Upper lobe of left lung (tissue), 6 donors: ENCODE results near the gene MYBPH. TPM values are rescaled to one million over a fixed set of nuclear protein-coding genes. Genes with fewer than 3 reads are reported as not detected.

ENCODE experiments used
- ATAC-seq, 2 donors: fragments of 200-7000 bp; cut with Tn5 transposase; one replicate each; pipeline ENCODE4 v1.9.1; 2022; ENCODE audit warnings: mild to moderate bottlenecking in 2 of 2, moderate library complexity in 2 of 2; ENCODE audit not compliant: low FRiP score in 2 of 2
- DNase-seq, 2 donors: peaks; one replicate each; pipeline ENCODE4 v3.0.0-alpha.2; 2019 to 2020
- H3K27ac ChIP-seq, 4 donors: fragments of 200-600 bp; sonication (generic); one replicate each; pipeline ENCODE4 v1.5.1; 2016 to 2019
- H3K27me3 ChIP-seq, 4 donors: fragments of 200-600 bp; sonication (generic); one replicate each; pipeline ENCODE4 v1.5.1; 2017 to 2019
- H3K36me3 ChIP-seq, 4 donors: fragments of 200-600 bp; sonication (generic); one replicate each; pipeline ENCODE4 v1.5.1; 2016 to 2019
- H3K4me1 ChIP-seq, 4 donors: fragments of 200-600 bp; sonication (generic); one replicate each; pipeline ENCODE4 v1.5.1; 2018 to 2019
- H3K4me3 ChIP-seq, 4 donors: fragments of 200-600 bp; sonication (generic); one replicate each; pipeline ENCODE4 v1.5.1; 2017 to 2019; ENCODE audit warnings: mild to moderate bottlenecking in 2 of 4, moderate library complexity in 1 of 4
- H3K9me3 ChIP-seq, 4 donors: fragments of 200-600 bp; sonication (generic); one replicate each; pipeline ENCODE4 v1.5.1; 2018 to 2019
- CTCF ChIP-seq, 6 experiments: fragments of 450-650 bp in 4 of 6; fragments of 200-600 bp in 2 of 6; sonication (generic) in 2 of 6; IDR thresholded peaks; one replicate each; pipeline ENCODE4 v1.5.1; 2016 to 2019; ENCODE audit warnings: antibody characterized with exemption in 6 of 6
- EP300 ChIP-seq, 4 donors: sonication (generic); formaldehyde crosslinking; IDR thresholded peaks; one replicate each; pipeline ENCODE4 v1.5.1; 2017; ENCODE audit warnings: antibody characterized with exemption in 4 of 4, control low read depth in 2 of 4
- POLR2A ChIP-seq, 4 donors: fragments of 450-650 bp; IDR thresholded peaks; one replicate each; pipeline ENCODE4 v1.5.1; 2016 to 2017; ENCODE audit warnings: antibody characterized with exemption in 4 of 4, mild to moderate bottlenecking in 2 of 4
- POLR2AphosphoS5 ChIP-seq, 2 donors: sonication (generic); formaldehyde crosslinking; IDR thresholded peaks; one replicate each; pipeline ENCODE4 v1.5.1; 2017; ENCODE audit warnings: antibody characterized with exemption in 2 of 2
- WGBS, 2 donors: methylation state at CpG; one replicate each; pipeline ENCODE4 v1.1.5; 2017 to 2018; 5-methylcytosine and 5-hydroxymethylcytosine counted together
- total RNA-seq, 6 donors: library from RNA; depleted of rRNA in 4 of 6; stranded (reverse); fragments of >200 nt in 4 of 6; gene quantifications; one replicate each; pipeline versions ENCODE4 v1.1.0 to v1.2.1, GENCODE V29; 2016 to 2021
- donor health status: DM: no; HTN: no; CAD: no; lungs with moderate emphysema.
- donor health status: DM: no; HTN: yes; CAD: no; lungs with severe emphysema.

MYBPH gene
- total RNA-seq, 6 donors from 2014 or later, result 0.13 to 0.39 (median 0.15) TPM; not detected in 3

GRCh38 chr1:203219171-203219570, 43.5 kb upstream of the MYBPH start:
- ATAC-seq (no peak), DNase-seq (no peak)
- Histone ChIP-seq H3K27me3 (no peaks in the 10 kb centered on the region), H3K9me3 (no peaks in the 10 kb centered on the region), H3K27ac (no peak overlapping the region), H3K36me3 (no peaks in the 10 kb centered on the region), H3K4me3 (no peak overlapping the region), H3K4me1 (peaks cover 0 to 15% (median 5%) of the 10 kb centered on the region in 4 donors)
- WGBS, 2 donors, result 83 to 92% methylated on average over 1 of the region's 1 CpG
- TF ChIP-seq POLR2AphosphoS5 (IDR thresholded peaks at IDR 0.05), result no peak
- no peak for TF ChIP-seq EP300 (IDR thresholded peaks at IDR 0.05)
- no peak for TF ChIP-seq CTCF (IDR thresholded peaks at IDR 0.05)
- TF ChIP-seq POLR2A (IDR thresholded peaks at IDR 0.05), result no peak

- H3K4me3 ChIP-seq, result no peak overlapping the region
- H3K27ac ChIP-seq, result no peak overlapping the region
- H3K9me3 ChIP-seq, result no peaks in the 10 kb centered on the region
- WGBS, 2 donors, result 43% methylated on average over 7 of the region's 7 CpGs; no CpG with 5 or more reads in 1 of the 2 donors
- ATAC-seq (no peak), DNase-seq (no peak)
- H3K27me3 ChIP-seq, result no peaks in the 10 kb centered on the region
- TF ChIP-seq POLR2A (IDR thresholded peaks at IDR 0.05), result no peak
- no peak for TF ChIP-seq POLR2AphosphoS5 (IDR thresholded peaks at IDR 0.05)
- TF ChIP-seq EP300 (IDR thresholded peaks at IDR 0.05), result no peak
- TF ChIP-seq CTCF (IDR thresholded peaks at IDR 0.05), result no peak
- no peaks in the 10 kb centered on the region for H3K36me3 ChIP-seq
- H3K4me1 ChIP-seq, result peaks cover 0 to 15% (median 5%) of the 10 kb centered on the region in 4 donors
Observed at GRCh38 chr1:203217668-203218067, 42.0 kb upstream of the MYBPH start.

- TF ChIP-seq CTCF (IDR thresholded peaks at IDR 0.05) (no peak), EP300 (IDR thresholded peaks at IDR 0.05) (no peak), POLR2A (IDR thresholded peaks at IDR 0.05) (no peak), POLR2AphosphoS5 (IDR thresholded peaks at IDR 0.05) (no peak)
- Histone ChIP-seq H3K4me3 (no peak overlapping the region), H3K36me3 (no peaks in the 10 kb centered on the region), H3K27ac (no peak overlapping the region), H3K27me3 (no peaks in the 10 kb centered on the region), H3K4me1 (peaks cover 0 to 15% (median 5%) of the 10 kb centered on the region in 4 donors), H3K9me3 (no peaks in the 10 kb centered on the region)
- 31 to 33% methylated on average over 5 to 6 of the region's 6 CpGs for WGBS, 2 donors
- ATAC-seq (no peak), DNase-seq (no peak)
Observed at GRCh38 chr1:203217139-203217655, 41.6 kb upstream of the MYBPH start.

- Histone ChIP-seq H3K9me3 (no peaks in the 10 kb centered on the region), H3K4me1 (peaks cover 2 to 15% (median 8%) of the 10 kb centered on the region in 4 donors), H3K27me3 (no peaks in the 10 kb centered on the region), H3K4me3 (no peak overlapping the region), H3K27ac (no peak overlapping the region), H3K36me3 (no peaks in the 10 kb centered on the region)
- TF ChIP-seq CTCF (IDR thresholded peaks at IDR 0.05) (peak; percentile 57 to 82 (median 78)), EP300 (IDR thresholded peaks at IDR 0.05) (no peak)
- WGBS, 2 donors, result 33 to 34% methylated on average over 19 of the region's 19 CpGs
- peak in 1 of 2 donors; percentile 80 for ATAC-seq
- DNase-seq, result peak in 1 of 2 donors; percentile 50
Observed at GRCh38 chr1:203216274-203217138, 40.9 kb upstream of the MYBPH start.
